Fibroblast of villous mesenchyme (primary cell): Measurements from ENCODE around the gene ESM1. TPM values are rescaled to one million over a fixed set of nuclear protein-coding genes. Genes with fewer than 3 reads are reported as not detected.

Source experiments
- DNase-seq: peaks from one replicate; pipeline ENCODE4 v3.0.0-alpha.2; 2010; ENCODE audit warnings: low read depth
- H3K4me3 ChIP-seq: 2 replicates; pipeline ENCODE4 v1.5.1; 2011; ENCODE audit warnings: low read depth, mild to moderate bottlenecking, low read length
- CTCF ChIP-seq: IDR thresholded peaks from 2 replicates; pipeline ENCODE4 v1.5.1; 2012; ENCODE audit warnings: low read depth, mild to moderate bottlenecking, low read length; ENCODE audit not compliant: insufficient read depth
- total RNA-seq: library from RNA; depleted of rRNA; stranded (reverse); fragments of >200 nt; gene quantifications from 2 replicates; pipeline ENCODE4 v1.2.3, GENCODE V29; 2012

ESM1 gene
- total RNA-seq, 1 donor, result 0.86 TPM

GRCh38 chr5:54944364-54944763 is 41.0 kb downstream of the ESM1 start:
- DNase-seq, result peak; percentile 51
- no peak overlapping the region for H3K4me3 ChIP-seq
- TF ChIP-seq CTCF, result peak; percentile 73

- DNase-seq, result no peak
- TF ChIP-seq CTCF, result no peak
- no peak overlapping the region for H3K4me3 ChIP-seq
Observed at GRCh38 chr5:54942064-54942778, 43.2 kb downstream of the ESM1 start.

GRCh38 chr5:54936201-54936600 is 49.2 kb downstream of the ESM1 start:
- no peak for TF ChIP-seq CTCF
- H3K4me3 ChIP-seq, result no peak overlapping the region
- DNase-seq, result no peak

- H3K4me3 ChIP-seq, result no peak overlapping the region
- DNase-seq, result no peak
- no peak for TF ChIP-seq CTCF
Observed at GRCh38 chr5:54932789-54933188, 52.6 kb downstream of the ESM1 start.

- H3K4me3 ChIP-seq, result no peak overlapping the region
- DNase-seq, result no peak
- no peak for TF ChIP-seq CTCF
Observed at GRCh38 chr5:54930736-54931135, 54.7 kb downstream of the ESM1 start.

Other genes starting within 250 kb of the ESM1 start
- gene GZMK, start 38.7 kb upstream of the ESM1 start, total RNA-seq, result not detected in 2 replicates
- not detected in 2 replicates for gene GZMA, start 117.1 kb upstream of the ESM1 start, total RNA-seq
- 133 and 182 TPM in 2 replicates for gene GPX8, start 174.6 kb upstream of the ESM1 start, total RNA-seq
- not detected in 2 replicates for gene CDC20B, start 187.6 kb upstream of the ESM1 start, total RNA-seq
- gene MCIDAS, start 241.7 kb upstream of the ESM1 start, total RNA-seq, result not detected in 2 replicates
- gene CCNO, start 248.0 kb upstream of the ESM1 start, total RNA-seq, result 0.32 TPM in 1 of 2 replicates, not detected in the other